Stimulated activated naive CD8-positive, alpha-beta T cell treated with anti-CD3 and anti-CD28 coated beads, Interleukin-15, Interleukin-2, amounts not matched to agents 100 ng/mL and 50 ng/mL, for 24 hours (primary cell): ENCODE data around the gene KCTD7.
"Not testable (repeated sequence)": the region's sequence is repeated elsewhere in the genome, so short reads cannot be mapped to it uniquely, and the experiment has no call there.

ENCODE experiments used
- H3K27ac Mint-ChIP-seq: one replicate; pipeline ENCODE4 v1.8.0; 2021; ENCODE audit warnings: mild to moderate bottlenecking, mixed read lengths
- H3K27me3 Mint-ChIP-seq: one replicate; pipeline ENCODE4 v1.8.0; 2021; ENCODE audit warnings: mixed read lengths
- H3K36me3 Mint-ChIP-seq: one replicate; pipeline ENCODE4 v1.8.0; 2021; ENCODE audit warnings: low read depth, mixed read lengths
- H3K4me1 Mint-ChIP-seq: one replicate; pipeline ENCODE4 v1.8.0; 2021; ENCODE audit warnings: low read depth, mixed read lengths
- H3K4me3 Mint-ChIP-seq: one replicate; pipeline ENCODE4 v1.8.0; 2021; ENCODE audit warnings: mild to moderate bottlenecking, mixed read lengths
- H3K9me3 Mint-ChIP-seq: one replicate; pipeline ENCODE4 v1.8.0; 2021; ENCODE audit warnings: mixed read lengths

KCTD7 gene

DNA sequence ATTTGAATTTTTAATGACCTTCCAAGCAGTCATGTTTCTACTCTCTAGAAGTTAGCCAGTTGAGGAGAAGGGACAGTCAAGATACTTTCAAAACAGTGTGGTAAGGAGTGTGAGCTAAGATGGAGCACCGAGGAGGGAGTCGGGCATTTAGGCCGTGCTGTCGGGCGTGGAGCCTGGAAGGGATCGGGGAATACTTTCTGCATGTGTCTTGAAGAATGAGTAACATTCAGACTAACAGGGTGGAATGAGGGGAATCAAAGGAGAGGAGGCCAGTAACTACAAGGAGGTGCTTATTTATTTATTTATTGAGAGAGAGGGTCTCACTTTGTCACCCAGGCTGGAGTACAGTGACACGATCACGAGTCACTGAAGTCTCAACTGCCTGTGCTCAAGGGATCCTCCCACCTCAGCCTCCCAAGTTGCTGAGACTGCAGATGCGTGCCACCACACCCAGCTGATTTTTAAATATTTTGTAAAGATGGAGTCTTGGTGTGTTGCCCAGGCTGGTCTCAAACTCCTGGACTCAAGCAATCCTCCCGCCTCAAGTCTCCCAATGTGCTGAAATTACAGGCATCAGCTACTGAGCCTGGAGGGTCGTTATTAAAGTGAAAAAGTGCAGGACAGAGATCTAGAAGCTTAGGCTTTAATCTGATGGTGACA, 27.3 kb downstream of the KCTD7 start:
- peaks cover 36% of the 10 kb centered on the region for H3K4me1 Mint-ChIP-seq
- not testable (repeated sequence) for H3K27me3 Mint-ChIP-seq, H3K27ac Mint-ChIP-seq, H3K9me3 Mint-ChIP-seq, H3K36me3 Mint-ChIP-seq
- H3K4me3 Mint-ChIP-seq = peak overlapping the region; percentile 94

DNA sequence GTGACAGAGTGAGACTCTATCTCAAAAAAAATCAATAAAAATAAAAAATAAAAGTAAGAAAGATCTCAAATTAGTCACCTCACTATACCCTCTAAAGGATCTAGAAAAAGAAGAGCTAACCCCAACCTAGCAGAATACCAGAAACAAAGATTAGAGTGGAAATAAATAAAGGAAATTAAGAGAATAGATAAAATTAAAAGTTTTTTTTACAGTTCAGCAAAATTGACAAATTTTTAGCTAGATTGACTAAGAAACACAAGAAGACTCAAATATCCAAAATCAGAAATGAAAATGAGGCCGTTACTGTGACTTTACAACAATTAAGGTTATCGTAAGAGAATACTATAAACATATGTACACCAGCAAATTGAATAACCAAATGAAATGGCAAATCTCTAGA, 29.1 kb downstream of the KCTD7 start:
- Mint-ChIP-seq H3K4me3 (no peak overlapping the region), H3K4me1 (peaks cover 32% of the 10 kb centered on the region), H3K27me3 (no peaks in the 10 kb centered on the region), H3K9me3 (peaks cover 4% of the 10 kb centered on the region), H3K36me3 (peaks cover 7% of the 10 kb centered on the region), H3K27ac (no peak overlapping the region)

DNA sequence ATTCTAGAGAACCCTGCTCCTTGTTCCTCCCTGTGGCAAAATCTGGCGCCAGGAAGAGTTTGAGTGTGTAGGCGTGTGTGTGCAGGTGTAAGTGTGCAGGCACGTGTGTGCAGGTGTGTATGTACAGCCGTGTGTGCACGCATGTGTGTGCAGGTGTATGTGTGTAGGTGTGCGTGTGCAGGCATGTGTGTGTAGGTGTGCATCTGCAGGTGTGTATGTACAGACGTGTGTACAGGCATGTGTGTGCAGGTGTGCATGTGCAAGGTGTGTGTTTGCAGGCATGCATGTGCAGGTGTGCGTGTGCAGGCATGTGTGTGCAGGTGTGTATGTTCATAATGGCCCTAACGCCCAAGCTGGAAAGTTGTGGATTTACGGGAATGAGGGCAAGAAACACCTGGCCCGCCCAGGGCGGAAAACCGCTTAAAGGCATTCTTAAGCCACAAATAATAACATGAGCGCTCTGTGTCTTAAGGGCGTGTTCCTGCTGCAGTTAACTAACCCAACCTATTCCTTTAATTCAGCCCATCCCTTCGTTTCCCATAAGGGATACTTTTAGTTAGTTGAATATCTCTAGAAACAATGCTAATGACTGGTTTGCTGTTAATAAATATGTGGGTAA, 34.1 kb downstream of the KCTD7 start:
- no peak overlapping the region for H3K27ac Mint-ChIP-seq
- no peaks in the 10 kb centered on the region for H3K4me1 Mint-ChIP-seq

DNA sequence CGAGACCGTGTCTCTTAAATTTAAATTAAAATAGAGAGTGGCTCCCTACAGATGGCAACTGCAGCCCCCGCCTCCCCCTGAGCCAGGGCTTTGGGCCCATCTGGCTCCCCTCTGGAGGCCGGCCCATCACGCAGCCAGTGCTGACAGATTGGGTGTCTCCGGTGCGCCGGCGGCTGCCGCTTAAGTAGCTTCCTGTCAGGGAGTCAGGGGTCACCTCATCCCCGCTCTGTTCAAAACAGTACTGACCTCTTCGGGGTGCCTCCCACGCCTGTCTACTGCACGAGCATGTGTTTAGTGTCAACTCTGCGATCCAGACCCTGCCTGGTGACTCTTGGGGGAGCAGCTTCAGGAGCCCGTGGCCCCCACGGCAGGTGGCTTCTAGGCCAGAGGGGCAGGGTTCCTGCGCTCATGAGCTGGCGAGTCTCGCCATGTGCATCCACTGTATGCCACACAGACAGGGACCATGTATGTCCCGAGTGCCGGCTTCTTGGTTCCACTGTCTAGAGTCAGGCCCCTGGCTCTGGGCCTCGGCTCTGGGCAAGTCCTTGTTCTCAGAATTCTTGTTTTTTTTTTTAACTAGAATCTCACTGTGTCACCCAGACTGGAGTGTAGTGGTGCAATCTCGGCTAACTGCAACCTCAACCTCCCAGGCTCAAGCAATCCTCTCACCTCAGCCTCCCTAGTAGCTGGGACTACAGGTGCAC, 36.1 kb downstream of the KCTD7 start:
- Mint-ChIP-seq H3K27me3 (no peaks in the 10 kb centered on the region), H3K4me3 (no peak overlapping the region), H3K36me3 (no peaks in the 10 kb centered on the region), H3K9me3 (peaks cover 4% of the 10 kb centered on the region), H3K27ac (no peak overlapping the region), H3K4me1 (no peaks in the 10 kb centered on the region)

More for the DNA sequence above, 34.1 kb downstream of the KCTD7 start:
- Mint-ChIP-seq H3K36me3 (no peaks in the 10 kb centered on the region), H3K27me3 (no peaks in the 10 kb centered on the region), H3K9me3 (peaks cover 4% of the 10 kb centered on the region), H3K4me3 (no peak overlapping the region)

DNA sequence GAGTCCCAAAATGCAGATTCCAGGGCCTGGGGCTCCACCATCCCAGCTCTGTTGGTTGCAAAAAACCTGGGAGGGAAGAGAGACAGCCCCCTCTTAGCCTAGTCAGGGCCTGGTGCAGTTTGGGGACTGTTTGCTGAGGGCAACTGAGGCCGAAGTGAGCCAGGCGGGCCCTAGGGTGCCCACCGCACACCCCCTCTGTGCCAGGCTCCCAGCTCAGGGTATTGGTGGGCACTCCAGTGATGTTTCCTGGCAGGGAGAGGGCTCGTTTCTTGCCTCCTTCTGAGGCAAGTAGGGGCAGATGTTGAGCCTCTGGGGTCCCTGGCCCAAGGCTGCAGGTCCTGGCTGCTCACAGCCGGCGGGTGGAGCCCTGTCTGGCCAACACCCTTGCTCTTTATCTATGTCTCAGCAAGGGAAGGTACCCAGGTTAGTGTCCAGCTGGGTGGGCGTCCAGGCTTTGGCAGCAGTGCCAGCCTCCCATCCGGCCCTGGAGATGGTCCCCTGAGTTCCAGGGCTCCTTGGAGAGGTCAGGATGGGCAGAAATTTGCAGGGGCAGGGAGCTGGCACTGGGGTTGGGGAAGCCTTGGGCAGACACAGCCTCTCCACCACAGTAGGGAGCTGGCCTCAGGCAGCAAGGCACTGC, 37.8 kb downstream of the KCTD7 start:
- Mint-ChIP-seq H3K36me3 (no peaks in the 10 kb centered on the region), H3K4me3 (no peak overlapping the region), H3K4me1 (no peaks in the 10 kb centered on the region), H3K9me3 (peaks cover 4% of the 10 kb centered on the region), H3K27me3 (no peaks in the 10 kb centered on the region), H3K27ac (no peak overlapping the region)

DNA sequence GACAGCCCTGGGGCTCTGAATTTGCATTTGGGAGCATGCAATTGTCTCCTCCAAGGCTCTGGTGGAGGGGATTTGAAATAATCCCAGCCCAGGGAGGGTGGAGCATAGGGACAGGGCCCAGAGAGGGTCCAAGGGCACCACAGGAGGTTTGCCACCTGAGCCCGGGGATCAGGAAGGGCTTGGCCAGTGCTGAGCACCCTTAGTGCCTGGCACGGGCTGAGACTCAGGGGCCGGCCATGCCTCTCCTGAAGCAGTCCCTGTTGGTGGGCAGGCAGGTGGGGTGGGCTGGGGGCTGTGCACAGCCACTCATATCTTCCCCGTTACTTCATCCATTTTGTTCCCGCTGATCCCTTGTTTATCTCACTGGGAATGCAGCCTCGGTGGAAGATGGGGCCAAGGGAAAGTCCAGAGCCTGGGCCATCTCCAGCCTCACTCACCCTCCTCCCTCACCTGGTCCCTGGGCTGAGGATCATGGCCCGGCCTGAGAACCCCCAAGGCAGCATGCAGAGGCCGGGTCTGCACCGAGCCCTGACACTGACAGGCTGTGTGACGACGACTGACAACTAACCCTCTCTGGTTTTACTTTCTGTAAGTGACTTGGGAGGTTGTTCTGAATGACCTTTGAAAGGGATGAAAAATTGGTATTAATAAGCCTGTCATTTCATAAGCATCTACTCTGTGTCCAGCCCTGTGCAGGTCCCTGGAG, 38.5 kb downstream of the KCTD7 start:
- Mint-ChIP-seq H3K36me3 (no peaks in the 10 kb centered on the region), H3K4me1 (no peaks in the 10 kb centered on the region), H3K9me3 (peaks cover 4% of the 10 kb centered on the region), H3K27me3 (no peaks in the 10 kb centered on the region), H3K4me3 (no peak overlapping the region), H3K27ac (no peak overlapping the region)

DNA sequence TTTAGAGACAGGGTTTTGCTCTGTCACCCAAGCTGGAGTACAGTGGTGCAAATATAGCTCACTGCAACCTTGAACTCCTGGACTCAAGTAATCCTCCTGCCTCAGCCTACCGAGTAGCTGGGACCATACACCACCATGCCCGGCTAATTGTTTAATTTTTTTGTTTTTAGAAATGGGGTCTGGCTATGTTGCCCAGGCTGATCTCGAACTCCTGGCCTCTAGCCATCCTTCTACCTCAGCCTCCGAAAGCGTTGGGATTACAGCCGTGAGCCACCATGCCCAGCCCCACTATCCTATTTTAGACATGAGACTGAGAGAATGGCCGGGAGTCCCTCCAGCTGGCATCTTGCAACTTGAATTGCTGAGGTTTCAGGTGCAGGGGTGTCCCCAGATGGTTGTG, 39.4 kb downstream of the KCTD7 start:
- Mint-ChIP-seq H3K36me3 (no peaks in the 10 kb centered on the region), H3K27me3 (no peaks in the 10 kb centered on the region), H3K4me3 (no peak overlapping the region), H3K9me3 (no peaks in the 10 kb centered on the region), H3K4me1 (peaks cover under 1% of the 10 kb centered on the region), H3K27ac (peak overlapping the region; percentile 74)

DNA sequence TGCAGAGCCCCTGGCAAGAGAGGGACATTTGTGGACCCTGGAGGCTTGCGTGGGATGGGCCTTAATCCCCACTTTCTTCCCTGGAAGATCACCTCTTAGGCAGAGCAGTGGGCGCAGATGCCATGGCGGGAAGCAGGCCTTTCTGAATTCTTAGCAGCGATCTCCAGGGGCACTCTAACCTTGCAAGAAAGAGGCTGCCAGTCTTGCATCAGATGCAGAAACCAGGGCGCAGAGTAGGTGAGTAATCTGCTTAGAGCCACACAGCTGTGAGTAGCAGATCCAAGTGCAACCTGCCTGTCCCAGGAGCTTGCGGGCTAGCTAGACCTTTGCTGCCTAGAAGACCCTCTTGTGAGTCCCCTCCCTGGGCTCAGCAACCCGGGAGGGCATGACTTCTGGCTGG, 40.0 kb downstream of the KCTD7 start:
- Mint-ChIP-seq H3K36me3 (no peaks in the 10 kb centered on the region), H3K27ac (no peak overlapping the region), H3K4me1 (peaks cover 5% of the 10 kb centered on the region), H3K4me3 (no peak overlapping the region), H3K9me3 (no peaks in the 10 kb centered on the region), H3K27me3 (no peaks in the 10 kb centered on the region)

DNA sequence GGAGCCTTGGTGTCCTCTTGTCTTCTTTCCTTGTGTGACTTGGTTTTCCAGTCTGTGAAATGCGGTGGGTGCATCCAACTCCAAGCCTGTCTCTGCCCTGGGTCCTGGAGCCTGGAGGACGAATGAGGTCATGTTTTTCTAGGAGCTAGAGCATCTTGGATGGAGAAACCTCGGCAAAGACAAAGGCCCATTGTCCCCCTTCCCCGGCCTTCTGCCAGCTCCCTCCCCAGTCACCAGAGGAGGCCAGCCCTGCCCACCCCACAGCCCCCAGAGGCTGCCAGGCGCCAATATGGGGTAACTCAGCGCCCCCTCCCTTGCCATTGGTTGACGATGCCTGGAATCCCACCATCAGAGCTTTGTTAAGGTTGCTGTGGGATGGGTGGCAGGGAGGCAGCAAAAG, 40.4 kb downstream of the KCTD7 start:
- Mint-ChIP-seq H3K27me3 (no peaks in the 10 kb centered on the region), H3K9me3 (no peaks in the 10 kb centered on the region), H3K4me3 (no peak overlapping the region), H3K36me3 (no peaks in the 10 kb centered on the region), H3K27ac (no peak overlapping the region), H3K4me1 (peaks cover 9% of the 10 kb centered on the region)

DNA sequence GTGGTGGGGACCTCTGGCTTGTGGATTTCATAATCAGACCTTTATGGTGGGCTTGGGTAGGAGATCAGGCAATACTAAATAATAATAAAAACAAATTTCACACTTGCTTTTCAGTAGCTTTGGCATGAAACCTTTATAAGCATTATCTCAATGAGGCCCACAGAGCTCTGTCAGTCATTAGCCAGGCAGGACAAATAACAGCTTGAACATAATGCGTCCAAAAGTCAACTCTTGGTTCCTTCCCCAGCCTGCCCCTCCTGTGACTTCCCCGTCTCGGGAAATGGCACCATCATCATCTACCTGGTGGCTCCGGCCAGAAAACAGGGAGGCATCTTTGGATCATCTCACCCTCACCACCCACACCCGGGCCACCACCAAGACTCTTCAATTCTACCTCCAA, 40.8 kb downstream of the KCTD7 start:
- no peaks in the 10 kb centered on the region for H3K36me3 Mint-ChIP-seq
- no peaks in the 10 kb centered on the region for H3K27me3 Mint-ChIP-seq
- no peaks in the 10 kb centered on the region for H3K9me3 Mint-ChIP-seq
- no peak overlapping the region for H3K27ac Mint-ChIP-seq
- H3K4me1 Mint-ChIP-seq = peaks cover 10% of the 10 kb centered on the region
- H3K4me3 Mint-ChIP-seq = no peak overlapping the region

DNA sequence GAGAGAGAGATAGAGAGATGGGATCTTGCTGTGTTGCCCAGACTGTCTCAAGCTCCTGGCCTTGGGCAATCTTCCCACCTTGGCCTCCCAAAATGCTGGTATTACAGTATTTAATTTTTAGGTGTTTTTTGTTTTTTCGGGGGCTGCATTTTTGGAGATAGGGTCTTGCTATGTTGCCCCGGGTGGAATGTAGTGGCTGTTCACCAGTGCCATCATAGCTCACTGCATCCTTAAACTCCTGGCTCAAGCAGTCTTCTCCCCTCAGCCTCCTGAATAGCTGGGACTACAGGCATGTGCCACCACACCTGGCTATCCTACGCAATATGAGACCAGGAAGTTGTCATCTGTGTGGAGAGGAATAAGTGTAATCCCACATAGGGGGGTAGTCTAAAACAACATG, 42.4 kb downstream of the KCTD7 start:
- no peaks in the 10 kb centered on the region for H3K9me3 Mint-ChIP-seq
- no peaks in the 10 kb centered on the region for H3K36me3 Mint-ChIP-seq
- H3K27me3 Mint-ChIP-seq = no peaks in the 10 kb centered on the region
- no peak overlapping the region for H3K4me3 Mint-ChIP-seq
- peaks cover 10% of the 10 kb centered on the region for H3K4me1 Mint-ChIP-seq
- H3K27ac Mint-ChIP-seq = no peak overlapping the region

DNA sequence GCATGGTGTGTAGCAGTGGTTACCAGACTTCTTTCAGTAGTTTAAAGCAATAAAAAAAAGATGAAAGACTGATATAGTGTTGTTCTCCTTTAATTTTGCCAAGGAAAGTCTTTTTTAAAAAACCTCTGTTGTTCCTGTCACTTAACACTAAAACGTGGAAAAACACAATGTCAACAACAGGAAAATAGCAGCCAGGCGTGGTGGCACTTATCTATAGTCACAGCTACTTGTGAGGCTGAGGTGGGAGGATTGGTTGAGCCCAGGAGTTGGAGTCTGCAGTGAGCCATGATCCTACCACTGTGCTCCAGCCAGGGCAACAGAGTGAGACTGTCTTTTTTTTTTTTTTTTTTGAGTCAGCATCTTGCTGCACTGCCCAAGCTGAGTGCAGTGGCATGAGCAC, 42.8 kb downstream of the KCTD7 start:
- H3K27me3 Mint-ChIP-seq, H3K36me3 Mint-ChIP-seq, H3K4me1 Mint-ChIP-seq, H3K27ac Mint-ChIP-seq, H3K9me3 Mint-ChIP-seq, H3K4me3 Mint-ChIP-seq: not testable (repeated sequence)

DNA sequence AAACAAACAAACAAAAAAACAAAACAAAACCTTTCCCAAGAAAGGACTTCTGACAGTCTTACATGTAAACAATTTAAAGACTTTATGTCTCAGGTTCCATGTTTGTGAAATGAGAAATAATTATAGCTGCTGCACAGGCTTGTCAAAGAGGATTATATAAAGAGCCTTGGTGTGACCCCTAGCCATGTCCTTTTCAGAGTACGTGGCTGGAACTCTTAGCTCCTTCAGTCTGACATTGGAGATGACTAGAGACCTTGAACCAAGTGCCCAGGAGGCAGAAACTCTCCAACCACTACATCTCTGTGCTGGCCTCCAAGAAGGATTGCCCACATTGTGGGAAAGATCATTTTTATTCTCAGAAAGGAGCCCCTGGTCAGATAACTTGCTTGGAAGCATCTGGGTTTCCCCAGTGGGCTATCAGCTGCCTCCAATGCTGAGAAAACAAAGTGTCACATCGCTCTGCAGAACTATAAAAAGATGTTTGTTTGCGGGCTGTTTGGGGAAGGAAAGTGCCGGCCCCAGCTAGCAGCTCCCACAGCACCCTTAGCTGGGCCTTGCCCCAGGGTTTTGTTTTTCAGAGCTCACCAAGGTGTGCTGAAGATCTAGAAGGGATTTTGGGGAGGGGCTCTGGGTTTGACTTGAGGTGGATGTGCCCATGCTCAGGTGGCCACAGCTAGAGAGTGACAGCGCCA, 43.9 kb downstream of the KCTD7 start:
- H3K27me3 Mint-ChIP-seq, H3K9me3 Mint-ChIP-seq: not testable (repeated sequence)

DNA sequence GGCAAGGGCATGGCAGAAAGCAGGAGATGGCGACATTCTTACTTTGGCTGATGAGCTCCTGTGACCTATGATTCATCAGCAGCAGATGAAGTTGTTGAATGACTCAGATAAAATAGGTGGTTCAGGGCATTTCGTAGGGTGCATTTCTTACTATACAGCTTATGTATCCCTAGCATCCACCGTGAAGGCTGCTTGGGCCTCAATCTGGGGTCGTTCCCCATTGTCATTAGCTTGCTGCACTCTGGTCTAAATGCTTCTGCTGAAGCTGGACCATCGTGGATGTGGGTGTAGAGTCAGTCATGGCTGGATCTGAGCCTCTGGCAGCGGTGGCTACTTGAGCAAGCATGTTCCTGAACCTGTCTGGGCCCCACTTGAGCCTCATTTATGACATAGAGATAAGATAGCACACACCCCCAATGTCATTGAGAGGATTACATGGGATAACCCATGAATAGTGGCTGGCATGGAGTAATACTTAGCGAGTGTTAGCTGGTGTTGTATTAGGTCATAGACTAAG, 44.5 kb downstream of the KCTD7 start:
- not testable (repeated sequence) for H3K27me3 Mint-ChIP-seq, H3K36me3 Mint-ChIP-seq, H3K4me3 Mint-ChIP-seq, H3K9me3 Mint-ChIP-seq
- peaks cover 13% of the 10 kb centered on the region for H3K4me1 Mint-ChIP-seq
- H3K27ac Mint-ChIP-seq = peak overlapping the region; percentile 61

More for the DNA sequence above, 43.9 kb downstream of the KCTD7 start:
- H3K4me1 Mint-ChIP-seq, H3K4me3 Mint-ChIP-seq, H3K27ac Mint-ChIP-seq, H3K36me3 Mint-ChIP-seq: not testable (repeated sequence)
